Measurements from ENCODE around the gene IL1B. TPM values are rescaled to one million over a fixed set of nuclear protein-coding genes. Genes with fewer than 3 reads are reported as not detected.

Gene IL1B
- total RNA-seq, 2 donors from 2014 or later = 1.0 to 2.6 TPM

- no peak for DNase-seq (ENCODE audit: low spot score)
- TF ChIP-seq, protein P1, sequence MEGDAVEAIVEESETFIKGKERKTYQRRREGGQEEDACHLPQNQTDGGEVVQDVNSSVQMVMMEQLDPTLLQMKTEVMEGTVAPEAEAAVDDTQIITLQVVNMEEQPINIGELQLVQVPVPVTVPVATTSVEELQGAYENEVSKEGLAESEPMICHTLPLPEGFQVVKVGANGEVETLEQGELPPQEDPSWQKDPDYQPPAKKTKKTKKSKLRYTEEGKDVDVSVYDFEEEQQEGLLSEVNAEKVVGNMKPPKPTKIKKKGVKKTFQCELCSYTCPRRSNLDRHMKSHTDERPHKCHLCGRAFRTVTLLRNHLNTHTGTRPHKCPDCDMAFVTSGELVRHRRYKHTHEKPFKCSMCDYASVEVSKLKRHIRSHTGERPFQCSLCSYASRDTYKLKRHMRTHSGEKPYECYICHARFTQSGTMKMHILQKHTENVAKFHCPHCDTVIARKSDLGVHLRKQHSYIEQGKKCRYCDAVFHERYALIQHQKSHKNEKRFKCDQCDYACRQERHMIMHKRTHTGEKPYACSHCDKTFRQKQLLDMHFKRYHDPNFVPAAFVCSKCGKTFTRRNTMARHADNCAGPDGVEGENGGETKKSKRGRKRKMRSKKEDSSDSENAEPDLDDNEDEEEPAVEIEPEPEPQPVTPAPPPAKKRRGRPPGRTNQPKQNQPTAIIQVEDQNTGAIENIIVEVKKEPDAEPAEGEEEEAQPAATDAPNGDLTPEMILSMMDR (IDR thresholded peaks at IDR 0.05) = no peak
- no peaks in the 10 kb centered on the region for H3K4me1 ChIP-seq
- no peak overlapping the region for H3K27ac ChIP-seq
- H3K9me3 ChIP-seq = no peaks in the 10 kb centered on the region
- no peaks in the 10 kb centered on the region for H3K27me3 ChIP-seq
- no peaks in the 10 kb centered on the region for H3K36me3 ChIP-seq
- no peak overlapping the region for H3K4me3 ChIP-seq
Measured at GRCh38 chr2:112827009-112827408, 9.6 kb downstream of the IL1B start.

DNA sequence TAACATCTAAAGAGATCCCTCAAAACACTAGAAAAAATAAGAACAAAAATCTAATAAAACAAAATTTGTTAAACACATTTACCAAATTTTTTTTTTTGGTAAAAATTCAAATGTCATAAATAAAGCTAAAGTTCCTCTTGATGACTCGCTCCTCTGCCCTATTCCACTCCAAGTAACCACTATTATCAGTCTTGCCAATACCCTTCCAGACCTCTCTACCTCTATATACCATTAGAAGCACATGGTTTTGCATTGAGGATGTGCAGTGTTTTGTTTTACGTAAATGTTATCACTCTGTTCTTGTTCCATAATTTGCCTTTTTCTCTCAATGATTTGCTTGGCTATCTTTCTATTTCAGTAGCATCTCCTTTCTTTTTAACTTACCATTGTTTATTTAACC, 10.9 kb downstream of the IL1B start:
- no peaks in the 10 kb centered on the region for H3K4me1 ChIP-seq
- H3K4me3 ChIP-seq = no peak overlapping the region
- TF ChIP-seq, protein P1 (IDR thresholded peaks at IDR 0.05) = no peak
- H3K9me3 ChIP-seq = no peaks in the 10 kb centered on the region
- DNase-seq (ENCODE audit: low spot score) = no peak
- H3K36me3 ChIP-seq = no peaks in the 10 kb centered on the region
- no peaks in the 10 kb centered on the region for H3K27me3 ChIP-seq
- no peak overlapping the region for H3K27ac ChIP-seq

GRCh38 chr2:112824694-112825085, 11.9 kb downstream of the IL1B start:
- TF ChIP-seq, protein P1 (IDR thresholded peaks at IDR 0.05) = no peak
- Histone ChIP-seq H3K27ac (no peak overlapping the region), H3K4me1 (no peaks in the 10 kb centered on the region), H3K36me3 (no peaks in the 10 kb centered on the region), H3K9me3 (no peaks in the 10 kb centered on the region), H3K27me3 (no peaks in the 10 kb centered on the region), H3K4me3 (no peak overlapping the region)
- no peak for DNase-seq (ENCODE audit: low spot score)

- Histone ChIP-seq H3K36me3 (no peaks in the 10 kb centered on the region), H3K27me3 (no peaks in the 10 kb centered on the region), H3K27ac (no peak overlapping the region), H3K9me3 (no peaks in the 10 kb centered on the region), H3K4me3 (no peak overlapping the region), H3K4me1 (no peaks in the 10 kb centered on the region)
- no peak for DNase-seq (ENCODE audit: low spot score)
- TF ChIP-seq, protein P1 (IDR thresholded peaks at IDR 0.05) = no peak
Measured at GRCh38 chr2:112821682-112822081, 14.9 kb downstream of the IL1B start.

- DNase-seq (ENCODE audit: low spot score) = no peak
- Histone ChIP-seq H3K27ac (no peak overlapping the region), H3K36me3 (no peaks in the 10 kb centered on the region), H3K4me3 (no peak overlapping the region), H3K27me3 (no peaks in the 10 kb centered on the region), H3K4me1 (no peaks in the 10 kb centered on the region), H3K9me3 (no peaks in the 10 kb centered on the region)
- TF ChIP-seq, protein P1 (IDR thresholded peaks at IDR 0.05) = no peak
Measured at GRCh38 chr2:112821142-112821541, 15.4 kb downstream of the IL1B start.

- Histone ChIP-seq H3K36me3 (no peaks in the 10 kb centered on the region), H3K9me3 (no peaks in the 10 kb centered on the region), H3K4me1 (no peaks in the 10 kb centered on the region), H3K27me3 (no peaks in the 10 kb centered on the region), H3K27ac (no peak overlapping the region), H3K4me3 (no peak overlapping the region)
- no peak for DNase-seq (ENCODE audit: low spot score)
- TF ChIP-seq, protein P1 (IDR thresholded peaks at IDR 0.05) = no peak
Measured at GRCh38 chr2:112820343-112820742, 16.2 kb downstream of the IL1B start.
